ENCODE measurements around the gene MED15. TPM values are rescaled to one million over a fixed set of nuclear protein-coding genes. Genes with fewer than 3 reads are reported as not detected.
A peak's percentile ranks its signal among the peaks of the same experiment; 100 is the strongest.

MED15 gene
- polyA plus RNA-seq, 1 experiment, result 42.7 TPM

DNA sequence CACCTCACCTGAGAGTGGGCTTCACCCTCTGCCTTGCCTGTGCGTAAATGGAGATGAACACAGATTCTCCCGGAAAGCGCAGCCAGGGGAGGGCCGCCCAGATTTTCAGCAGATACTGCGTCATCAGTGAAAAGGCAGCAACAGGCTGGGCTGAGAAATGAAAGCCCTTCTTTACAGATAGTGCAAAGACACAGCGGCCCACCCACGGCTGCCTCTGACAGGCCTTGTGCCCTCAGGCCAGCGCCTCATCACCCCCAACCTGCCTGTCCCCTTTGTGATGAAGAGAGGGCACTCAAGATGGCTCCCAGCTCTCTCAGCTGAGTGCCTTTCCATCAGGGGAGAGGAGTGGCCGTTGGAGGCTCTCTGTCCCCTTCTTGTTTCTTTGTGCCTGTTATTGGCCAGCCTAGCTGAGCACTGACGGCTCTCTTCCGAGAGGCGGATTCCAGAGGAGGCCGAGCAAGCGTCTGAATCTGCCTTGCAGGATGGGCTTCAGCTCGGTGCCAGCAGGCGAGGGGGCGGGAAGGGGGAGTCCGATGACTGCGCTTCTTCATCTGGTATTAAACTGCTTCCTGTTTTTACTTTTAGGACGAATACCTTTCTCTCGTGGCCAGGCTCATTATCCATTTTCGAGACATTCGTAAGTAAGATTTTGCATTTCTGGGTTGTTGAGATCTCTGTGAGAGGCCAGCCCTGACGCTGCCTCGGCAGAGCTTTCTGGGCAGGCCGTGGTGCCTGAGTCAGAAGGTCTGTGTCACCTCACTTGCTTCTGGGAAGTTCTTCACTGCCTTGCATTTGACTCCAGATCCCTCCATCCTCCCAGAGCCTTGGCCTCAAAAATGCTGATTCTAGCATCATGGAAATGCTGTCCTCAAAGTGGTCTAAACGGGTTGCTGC, 43.7 kb downstream of the MED15 start:
- Histone ChIP-seq H3K4me3 (ENCODE audit: low read depth, low read length) (no peak overlapping the region), H3K27me3 (ENCODE audit: control insufficient read depth, insufficient read depth, low read length) (no peaks in the 10 kb centered on the region), H3K36me3 (ENCODE audit: control insufficient read depth, insufficient read depth, low read length) (peaks cover 21% of the 10 kb centered on the region)
- ChIA-PET POLR2A (interaction anchor here (0.7 kb wide), 1 partner anchor 17 kb away, joined by 3 read pairs; no protein-coding TSS in a partner anchor), CTCF (interaction anchor here (0.9 to 11.1 kb wide), 5 partner anchors 8 to 215 kb away, joined by 3 to 184 read pairs (median 3); no protein-coding TSS in a partner anchor)
- no peak for DNase-seq (ENCODE audit: low read depth)
- TF ChIP-seq, protein P1, sequence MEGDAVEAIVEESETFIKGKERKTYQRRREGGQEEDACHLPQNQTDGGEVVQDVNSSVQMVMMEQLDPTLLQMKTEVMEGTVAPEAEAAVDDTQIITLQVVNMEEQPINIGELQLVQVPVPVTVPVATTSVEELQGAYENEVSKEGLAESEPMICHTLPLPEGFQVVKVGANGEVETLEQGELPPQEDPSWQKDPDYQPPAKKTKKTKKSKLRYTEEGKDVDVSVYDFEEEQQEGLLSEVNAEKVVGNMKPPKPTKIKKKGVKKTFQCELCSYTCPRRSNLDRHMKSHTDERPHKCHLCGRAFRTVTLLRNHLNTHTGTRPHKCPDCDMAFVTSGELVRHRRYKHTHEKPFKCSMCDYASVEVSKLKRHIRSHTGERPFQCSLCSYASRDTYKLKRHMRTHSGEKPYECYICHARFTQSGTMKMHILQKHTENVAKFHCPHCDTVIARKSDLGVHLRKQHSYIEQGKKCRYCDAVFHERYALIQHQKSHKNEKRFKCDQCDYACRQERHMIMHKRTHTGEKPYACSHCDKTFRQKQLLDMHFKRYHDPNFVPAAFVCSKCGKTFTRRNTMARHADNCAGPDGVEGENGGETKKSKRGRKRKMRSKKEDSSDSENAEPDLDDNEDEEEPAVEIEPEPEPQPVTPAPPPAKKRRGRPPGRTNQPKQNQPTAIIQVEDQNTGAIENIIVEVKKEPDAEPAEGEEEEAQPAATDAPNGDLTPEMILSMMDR (IDR thresholded peaks at IDR 0.05; ENCODE audit: insufficient read depth, low read depth, low read length), result no peak

DNA sequence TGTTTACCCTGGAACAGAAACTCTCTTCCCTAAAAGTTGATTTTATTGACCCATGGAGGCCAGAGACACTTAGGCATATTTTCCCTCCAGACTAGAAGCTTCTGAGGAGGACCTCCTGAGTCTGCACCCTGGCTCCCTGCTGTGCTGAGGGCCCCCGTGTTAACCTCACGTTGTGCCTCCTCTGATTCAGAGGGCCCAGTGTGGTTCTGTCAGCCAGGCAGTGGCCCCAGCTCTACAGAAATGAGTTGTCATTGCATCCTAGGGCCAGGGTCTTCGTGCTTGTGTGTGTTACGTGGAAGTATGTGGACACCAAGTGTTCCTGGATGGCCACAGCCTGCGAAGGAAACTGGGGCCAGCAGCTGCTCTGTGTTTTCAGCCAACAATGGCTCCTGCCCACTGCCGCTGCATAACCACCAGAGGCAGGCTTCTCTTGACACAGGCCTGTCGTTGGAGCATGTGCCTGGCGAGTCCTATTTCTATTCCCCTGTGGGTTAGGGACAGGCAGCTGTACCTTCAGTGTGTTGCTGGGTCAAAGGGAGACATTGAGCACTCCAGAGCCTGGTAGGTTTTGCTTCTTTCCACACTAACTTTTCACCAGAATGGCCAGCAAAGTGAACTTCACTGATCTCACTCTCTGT, 44.5 kb downstream of the MED15 start:
- POLR2A ChIA-PET, result interaction anchor here (0.7 kb wide), 1 partner anchor 17 kb away, joined by 3 read pairs; no protein-coding TSS in a partner anchor
- no peak for DNase-seq (ENCODE audit: low read depth)
- Histone ChIP-seq H3K27me3 (ENCODE audit: control insufficient read depth, insufficient read depth, low read length) (no peaks in the 10 kb centered on the region), H3K36me3 (ENCODE audit: control insufficient read depth, insufficient read depth, low read length) (peaks cover 20% of the 10 kb centered on the region), H3K4me3 (ENCODE audit: low read depth, low read length) (no peak overlapping the region)
- TF ChIP-seq, protein P1 (IDR thresholded peaks at IDR 0.05; ENCODE audit: insufficient read depth, low read depth, low read length), result peak; percentile 48
- CTCF ChIA-PET, result interaction anchor here (0.6 to 11.1 kb wide), 8 partner anchors 9 to 214 kb away, joined by 3 to 184 read pairs (median 3); no protein-coding TSS in a partner anchor

DNA sequence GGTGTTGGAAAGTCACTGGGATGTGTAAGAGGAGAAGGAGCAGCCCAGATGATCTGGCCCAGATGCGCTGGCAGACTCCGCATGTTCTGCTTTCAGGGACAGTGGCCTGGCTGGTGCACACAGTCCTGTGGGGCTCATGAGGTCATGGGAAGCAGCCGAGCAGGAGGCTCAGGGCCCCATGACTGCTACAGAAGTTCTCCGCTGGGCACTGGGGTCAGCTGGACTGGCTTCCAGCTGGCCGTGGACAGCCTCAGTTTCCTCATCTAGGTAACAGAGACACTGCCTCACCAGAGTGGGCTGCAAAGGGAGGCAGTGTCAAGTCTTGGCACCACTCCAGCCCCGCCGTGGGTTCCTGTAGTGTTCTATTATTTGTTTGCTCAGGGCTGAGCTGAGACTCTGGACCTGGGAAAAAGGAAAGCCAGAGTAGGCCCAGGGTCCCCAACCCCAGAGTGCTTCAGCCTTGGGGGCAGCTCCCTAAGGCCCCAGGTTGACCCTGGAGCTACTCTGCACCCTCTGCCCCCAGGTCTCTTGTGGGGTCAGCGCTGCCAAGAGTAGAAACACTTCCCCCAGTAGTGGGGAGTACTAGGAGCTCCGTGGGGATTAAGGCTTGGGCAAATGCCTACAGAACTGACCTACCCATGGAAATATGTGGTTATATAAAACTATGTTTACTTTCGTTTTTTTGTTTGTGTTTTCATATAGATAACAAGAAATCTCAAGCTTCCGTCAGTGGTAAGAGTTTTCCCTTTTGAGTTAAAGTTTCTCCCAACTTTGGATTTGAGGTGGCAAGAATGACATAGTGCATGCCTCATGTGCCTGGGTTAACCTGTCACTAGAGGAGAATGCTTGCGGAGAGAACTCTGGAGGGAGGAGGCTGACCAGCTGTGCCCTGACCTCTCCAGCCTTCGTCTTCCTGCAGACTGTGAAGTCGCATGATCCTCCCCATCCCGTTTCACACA, 45.3 kb downstream of the MED15 start:
- POLR2A ChIA-PET, result no interaction called here
- Histone ChIP-seq H3K36me3 (ENCODE audit: control insufficient read depth, insufficient read depth, low read length) (peaks cover 20% of the 10 kb centered on the region), H3K27me3 (ENCODE audit: control insufficient read depth, insufficient read depth, low read length) (no peaks in the 10 kb centered on the region), H3K4me3 (ENCODE audit: low read depth, low read length) (no peak overlapping the region)
- DNase-seq (ENCODE audit: low read depth), result no peak
- CTCF ChIA-PET, result interaction anchor here (0.6 to 11.1 kb wide), 6 partner anchors 10 to 74 kb away, joined by 3 to 184 read pairs (median 4); no protein-coding TSS in a partner anchor
- TF ChIP-seq, protein P1 (IDR thresholded peaks at IDR 0.05; ENCODE audit: insufficient read depth, low read depth, low read length), result no peak

DNA sequence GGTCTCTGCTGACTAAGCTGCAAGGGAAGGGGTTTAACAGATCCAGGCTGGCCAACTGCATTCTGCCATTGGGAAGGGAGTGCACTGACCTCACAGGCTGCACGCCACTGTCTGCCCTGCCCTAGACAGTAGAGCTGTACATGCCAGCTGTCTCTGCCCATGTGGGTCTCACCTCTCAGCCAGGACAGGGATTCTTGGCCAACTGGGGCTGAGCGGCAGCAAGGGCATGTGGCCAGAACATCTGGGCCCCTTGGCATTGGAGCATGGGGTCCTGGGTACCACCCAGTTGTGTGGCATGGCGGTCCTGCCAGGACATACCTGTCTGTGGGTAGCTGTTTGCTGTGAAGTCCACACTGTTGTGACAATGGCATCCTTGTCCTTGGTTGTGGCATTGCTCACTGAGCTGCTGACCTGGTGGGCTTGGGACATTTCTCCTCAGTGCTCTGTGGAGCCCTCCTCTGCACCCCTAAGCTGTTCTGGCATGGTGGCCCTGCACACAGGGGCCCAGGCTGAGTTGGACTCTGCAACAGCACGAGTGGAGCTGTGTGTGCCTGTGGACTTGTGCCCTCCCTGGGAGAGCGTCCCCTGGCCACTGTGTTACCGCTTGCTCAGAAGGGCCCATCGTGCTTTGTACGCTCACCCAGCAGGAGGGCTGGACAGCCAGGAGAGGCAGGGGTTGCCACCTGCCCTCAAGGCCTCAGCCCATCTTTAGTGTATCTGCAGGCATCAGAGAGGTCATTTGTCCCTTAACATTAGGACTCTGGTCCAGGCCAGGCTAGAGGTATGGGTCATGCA, 46.7 kb downstream of the MED15 start:
- H3K36me3 ChIP-seq (ENCODE audit: control insufficient read depth, insufficient read depth, low read length), result peaks cover 26% of the 10 kb centered on the region
- no peak overlapping the region for H3K4me3 ChIP-seq (ENCODE audit: low read depth, low read length)
- TF ChIP-seq, protein P1 (IDR thresholded peaks at IDR 0.05; ENCODE audit: insufficient read depth, low read depth, low read length), result no peak
- ChIA-PET CTCF (interaction anchor here (1.9 to 11.1 kb wide), 2 partner anchors 13 to 34 kb away, joined by 4 to 184 read pairs; no protein-coding TSS in a partner anchor), POLR2A (no interaction called here)
- H3K27me3 ChIP-seq (ENCODE audit: control insufficient read depth, insufficient read depth, low read length), result no peaks in the 10 kb centered on the region
- DNase-seq (ENCODE audit: low read depth), result no peak
